Adrenal gland (tissue), 5 donors: ENCODE measurements around the gene TBATA.
A peak's percentile ranks its signal among the peaks of the same experiment; 100 is the strongest.

Experiments used
- CTCF ChIP-seq, 6 experiments: fragments of 450-650 bp in 4 of 6; fragments of 200-600 bp in 2 of 6; sonication (generic) in 1 of 6; IDR thresholded peaks; 1 replicate in 5 of 6; 2 replicates in 1 of 6; pipeline versions ENCODE4 v1.5.1 to v1.8.0; 2016 to 2021; ENCODE audit warnings: antibody characterized with exemption in 6 of 6, mild to moderate bottlenecking in 2 of 6, moderate library complexity in 1 of 6
- POLR2A ChIP-seq, 2 donors: fragments of 450-650 bp; IDR thresholded peaks; one replicate each; pipeline ENCODE4 v1.6.1; 2017; ENCODE audit warnings: antibody characterized with exemption in 2 of 2, mild to moderate bottlenecking in 2 of 2, moderate library complexity in 1 of 2
- donor health status: DM: no; HTN: no; CAD: no.

GRCh38 chr10:70761031-70761601, 24.1 kb downstream of the TBATA start:
- TF ChIP-seq POLR2A (IDR thresholded peaks at IDR 0.05) (no peak), CTCF (IDR thresholded peaks at IDR 0.05) (peak in 1 of 6 experiments; percentile 10)
